ENCODE results near the gene CFAP221.

DNA sequence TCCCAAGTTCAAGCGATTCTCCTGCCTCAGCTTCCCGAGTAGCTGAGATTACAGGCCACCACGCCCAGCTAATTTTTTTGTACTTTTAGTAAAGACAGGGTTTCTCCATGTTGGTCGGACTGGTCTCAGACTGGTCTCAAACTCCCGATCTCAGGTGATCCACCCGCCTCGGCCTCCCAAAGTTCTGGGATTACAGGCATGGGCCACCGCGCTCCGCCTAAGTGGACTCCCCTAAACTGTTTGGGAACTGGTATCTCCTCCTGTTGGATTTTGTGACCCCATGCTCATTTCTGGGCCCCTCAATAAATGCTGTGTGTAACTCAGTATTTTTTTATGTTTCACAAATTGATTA is 25.2 kb upstream of the CFAP221 start:
- TF ChIP-seq POLR2AphosphoS5 (IDR thresholded peaks at IDR 0.05; ENCODE audit: low read depth, low read length) (no peak), TAF1 (IDR thresholded peaks at IDR 0.05; ENCODE audit: borderline replicate concordance, insufficient read depth, low read length) (no peak), FOXP2 (optimal IDR thresholded peaks at IDR 0.05; ENCODE audit: borderline replicate concordance, extremely low read depth, extremely low read length, insufficient read depth) (no peak)

Measured in PFSK-1 (cell line).